Large intestine (tissue), 3 donors: ENCODE results near the gene FOXN1. TPM values are rescaled to one million over a fixed set of nuclear protein-coding genes. Genes with fewer than 3 reads are reported as not detected.

Experiments used
- DNase-seq, 2 donors: peaks; one replicate each; pipeline versions ENCODE4 v3.0.0 to v3.0.0-alpha.2; 2013
- H3K27ac ChIP-seq: one replicate; pipeline ENCODE4 v1.5.1; 2013; ENCODE audit warnings: low read length
- H3K27me3 ChIP-seq: 2 replicates; pipeline ENCODE4 v1.6.1; 2013; ENCODE audit warnings: low read length; ENCODE audit not compliant: control insufficient read depth, insufficient read depth
- H3K36me3 ChIP-seq: 2 replicates; pipeline ENCODE4 v1.6.1; 2013; ENCODE audit warnings: low read length; ENCODE audit not compliant: control insufficient read depth, insufficient read depth
- H3K4me1 ChIP-seq: one replicate; pipeline ENCODE4 v1.6.1; 2013; ENCODE audit warnings: low read length; ENCODE audit not compliant: control insufficient read depth, insufficient read depth
- H3K4me3 ChIP-seq: one replicate; pipeline ENCODE4 v1.5.1; 2013; ENCODE audit warnings: low read length
- H3K9me3 ChIP-seq: one replicate; pipeline ENCODE4 v1.6.1; 2013; ENCODE audit warnings: mild to moderate bottlenecking, low read depth, low read length, moderate library complexity; ENCODE audit not compliant: control insufficient read depth
- WGBS: methylation state at CpG from one replicate; pipeline ENCODE4 v1.1.5; 2013; ENCODE audit warnings: low lambda C conversion rate; ENCODE audit not compliant: insufficient coverage; 5-methylcytosine and 5-hydroxymethylcytosine counted together
- polyA plus RNA-seq: library from polyadenylated mRNA; unstranded; fragments of 120-200 nt; gene quantifications from one replicate; pipeline ENCODE4 v1.2.1, GENCODE V29; 2013

The FOXN1 gene
- polyA plus RNA-seq, 1 donor: 0.04 TPM

- WGBS: 69% methylated on average over 5 of the region's 8 CpGs
- peaks cover 59% of the 10 kb centered on the region for H3K4me1 ChIP-seq
Measured at GRCh38 chr17:28469376-28469775, 36.8 kb upstream of the FOXN1 start.

GRCh38 chr17:28470266-28470913 is 35.8 kb upstream of the FOXN1 start:
- Histone ChIP-seq H3K36me3 (no peaks in the 10 kb centered on the region), H3K27ac (peak overlapping the region; percentile 81), H3K9me3 (no peaks in the 10 kb centered on the region), H3K4me1 (peaks cover 67% of the 10 kb centered on the region), H3K27me3 (no peaks in the 10 kb centered on the region), H3K4me3 (no peak overlapping the region)
- no CpG with 5 or more reads among the region's 7 CpGs for WGBS
- DNase-seq: no peak

More at GRCh38 chr17:28469376-28469775, 36.8 kb upstream of the FOXN1 start:
- no peak overlapping the region for H3K27ac ChIP-seq
- H3K4me3 ChIP-seq: no peak overlapping the region
- no peak for DNase-seq
- H3K36me3 ChIP-seq: no peaks in the 10 kb centered on the region
- no peaks in the 10 kb centered on the region for H3K27me3 ChIP-seq
- no peaks in the 10 kb centered on the region for H3K9me3 ChIP-seq

GRCh38 chr17:28470914-28471366 is 35.2 kb upstream of the FOXN1 start:
- WGBS: no CpG with 5 or more reads among the region's 3 CpGs
- Histone ChIP-seq H3K4me3 (no peak overlapping the region), H3K27me3 (no peaks in the 10 kb centered on the region), H3K4me1 (peaks cover 70% of the 10 kb centered on the region), H3K9me3 (no peaks in the 10 kb centered on the region), H3K36me3 (no peaks in the 10 kb centered on the region), H3K27ac (peak overlapping the region; percentile 81)
- peak; percentile 89 to 95 for DNase-seq

DNA sequence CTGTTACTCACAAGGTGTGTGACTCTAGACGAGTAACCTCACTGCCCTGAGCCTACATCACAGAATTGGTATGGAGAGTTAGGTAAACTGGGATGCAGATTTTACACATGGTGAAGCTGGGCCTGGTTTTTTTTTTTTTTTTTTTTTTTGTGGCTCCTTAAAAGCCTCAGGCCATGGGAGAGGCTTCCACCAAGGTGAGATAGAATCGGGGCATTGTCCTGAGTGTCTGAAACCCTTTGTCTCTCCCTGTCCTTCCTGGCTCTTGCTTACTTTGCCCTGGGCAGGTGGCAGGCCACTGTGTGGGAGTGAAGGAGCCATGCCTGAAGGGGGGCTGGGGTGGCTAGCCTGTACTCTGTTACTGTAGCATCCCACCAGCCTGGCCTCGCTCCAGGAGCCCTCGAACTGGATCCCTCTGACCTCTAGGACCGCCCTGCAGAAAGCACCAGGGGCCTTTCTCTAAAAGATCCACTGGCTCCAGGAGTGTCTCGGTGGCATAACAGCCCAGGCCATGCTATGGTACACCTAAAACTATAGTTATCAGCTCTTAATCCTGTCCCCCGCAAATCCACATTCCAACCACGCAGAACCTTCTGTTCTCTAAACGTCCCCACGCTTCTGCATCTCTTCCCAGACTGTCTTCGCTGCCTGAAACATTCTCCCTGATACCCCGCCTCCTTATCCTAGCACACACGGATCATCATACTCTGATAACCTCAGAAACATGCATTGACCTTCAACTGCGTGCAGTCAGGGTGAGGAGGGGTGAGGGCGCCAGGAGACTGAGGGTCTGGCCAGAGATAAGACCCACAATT is 34.4 kb upstream of the FOXN1 start:
- whole genome bisulfite sequencing: 59% methylated on average over 4 of the region's 15 CpGs
- H3K27ac ChIP-seq: peak overlapping the region; percentile 81
- no peaks in the 10 kb centered on the region for H3K9me3 ChIP-seq
- H3K36me3 ChIP-seq: no peaks in the 10 kb centered on the region
- no peak for DNase-seq
- H3K27me3 ChIP-seq: no peaks in the 10 kb centered on the region
- H3K4me1 ChIP-seq: peaks cover 70% of the 10 kb centered on the region
- no peak overlapping the region for H3K4me3 ChIP-seq

- Histone ChIP-seq H3K9me3 (no peaks in the 10 kb centered on the region), H3K4me3 (no peak overlapping the region), H3K27me3 (no peaks in the 10 kb centered on the region), H3K27ac (peak overlapping the region; percentile 81), H3K36me3 (no peaks in the 10 kb centered on the region), H3K4me1 (peaks cover 69% of the 10 kb centered on the region)
- no peak for DNase-seq
- no CpG with 5 or more reads among the region's 7 CpGs for WGBS
Measured at GRCh38 chr17:28472871-28473497, 33.2 kb upstream of the FOXN1 start.

GRCh38 chr17:28473542-28473941 is 32.6 kb upstream of the FOXN1 start, which contains the start of gene SLC13A2:
Gene SLC13A2, plus strand, starts transcription at chr17:28473644. Its CDS starts 69 bp downstream, at chr17:28473713.
- no peaks in the 10 kb centered on the region for H3K36me3 ChIP-seq
- H3K9me3 ChIP-seq: no peaks in the 10 kb centered on the region
- no peaks in the 10 kb centered on the region for H3K27me3 ChIP-seq
- peak in 1 of 2 donors; percentile 70 for DNase-seq
- no CpG with 5 or more reads among the region's 5 CpGs for WGBS
- H3K27ac ChIP-seq: peak within 1 kb of the TSS; percentile 81
- peak within 1 kb of the TSS; percentile 47 for H3K4me3 ChIP-seq
- peaks cover 69% of the 10 kb centered on the region for H3K4me1 ChIP-seq

DNA sequence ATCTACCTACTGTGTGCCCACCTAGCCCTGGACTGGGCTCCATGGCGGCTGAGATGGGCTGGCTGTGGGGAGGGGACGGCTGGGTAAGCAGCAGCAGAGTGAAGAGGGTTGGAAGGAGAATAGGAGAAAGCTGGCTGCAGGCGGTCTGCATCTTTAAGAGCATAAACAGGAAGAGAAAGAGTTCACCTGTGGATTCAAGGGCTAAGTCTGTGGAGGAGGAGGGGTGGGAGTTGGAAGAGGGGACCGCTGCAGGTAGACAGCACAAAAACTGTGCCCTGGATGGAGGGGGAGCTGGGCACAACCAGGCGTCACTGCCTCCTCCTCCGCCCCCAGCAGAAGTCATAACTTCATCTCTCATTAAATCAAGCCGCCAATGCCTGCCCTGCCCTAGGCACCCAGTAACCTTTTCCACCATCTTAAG is 32.0 kb upstream of the FOXN1 start:
- H3K27ac ChIP-seq: peak overlapping the region; percentile 81
- H3K4me1 ChIP-seq: peaks cover 70% of the 10 kb centered on the region
- H3K4me3 ChIP-seq: peak overlapping the region; percentile 47
- no peaks in the 10 kb centered on the region for H3K36me3 ChIP-seq
- WGBS: no CpG with 5 or more reads among the region's 7 CpGs
- H3K9me3 ChIP-seq: no peaks in the 10 kb centered on the region
- no peaks in the 10 kb centered on the region for H3K27me3 ChIP-seq
- peak in 1 of 2 donors; percentile 53 for DNase-seq

- H3K36me3 ChIP-seq: no peaks in the 10 kb centered on the region
- no peaks in the 10 kb centered on the region for H3K9me3 ChIP-seq
- H3K4me1 ChIP-seq: peaks cover 66% of the 10 kb centered on the region
- 20% methylated on average over 1 of the region's 9 CpGs for WGBS
- H3K27me3 ChIP-seq: no peaks in the 10 kb centered on the region
- peak overlapping the region; percentile 81 for H3K27ac ChIP-seq
- peak; percentile 80 to 93 for DNase-seq
- H3K4me3 ChIP-seq: peak overlapping the region; percentile 47
Measured at GRCh38 chr17:28475151-28475900, 30.8 kb upstream of the FOXN1 start.

GRCh38 chr17:28476076-28476865 is 29.9 kb upstream of the FOXN1 start:
- Histone ChIP-seq H3K9me3 (no peaks in the 10 kb centered on the region), H3K36me3 (no peaks in the 10 kb centered on the region), H3K27me3 (no peaks in the 10 kb centered on the region), H3K4me3 (no peak overlapping the region), H3K27ac (peak overlapping the region; percentile 81), H3K4me1 (peaks cover 67% of the 10 kb centered on the region)
- WGBS: no CpG with 5 or more reads among the region's 11 CpGs
- DNase-seq: no peak
